A673 (cell line): ENCODE results near the gene SAT2.
"Not testable (repeated sequence)": the region's sequence is repeated elsewhere in the genome, so short reads cannot be mapped to it uniquely, and the experiment has no call there.

Source experiments
- EZH2 ChIP-seq: fragments of 200-600 bp; sonication (generic); IDR thresholded peaks from 2 replicates; pipeline ENCODE4 v1.6.1; 2017; ENCODE audit warnings: borderline replicate concordance, low read depth, mild to moderate bottlenecking, mixed read lengths, antibody characterized with exemption, low read length; ENCODE audit not compliant: poor library complexity, severe bottlenecking
- TF ChIP-seq, protein P1 (sequence below): fragments of 300-800, 200-600 bp; sonication (generic); conservative IDR thresholded peaks from 2 replicates; pipeline ENCODE4 v1.5.1; 2017; ENCODE audit warnings: low read depth, mild to moderate bottlenecking, antibody characterized with exemption, low read length, moderate library complexity, mixed read lengths

DNA sequence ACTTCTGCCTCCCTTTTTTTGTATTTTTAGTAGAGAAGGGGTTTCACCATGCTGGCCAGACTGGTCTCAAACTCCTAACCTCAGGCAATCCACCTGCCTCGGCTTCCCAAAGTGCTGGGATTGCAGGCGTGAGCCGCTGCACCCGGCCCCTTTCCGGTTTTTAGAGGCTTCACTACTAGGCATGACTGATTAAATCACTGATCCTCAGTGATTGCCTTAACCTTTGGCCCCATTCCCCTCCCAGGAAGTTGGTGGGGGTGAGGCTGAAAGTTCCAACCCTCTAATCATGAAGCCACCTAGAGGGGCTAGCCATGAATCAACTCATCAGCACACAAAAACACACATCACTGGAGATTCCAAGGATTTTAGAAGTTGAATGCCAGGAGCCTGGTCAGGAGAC, 30.1 kb downstream of the SAT2 start:
- TF ChIP-seq, protein P1, sequence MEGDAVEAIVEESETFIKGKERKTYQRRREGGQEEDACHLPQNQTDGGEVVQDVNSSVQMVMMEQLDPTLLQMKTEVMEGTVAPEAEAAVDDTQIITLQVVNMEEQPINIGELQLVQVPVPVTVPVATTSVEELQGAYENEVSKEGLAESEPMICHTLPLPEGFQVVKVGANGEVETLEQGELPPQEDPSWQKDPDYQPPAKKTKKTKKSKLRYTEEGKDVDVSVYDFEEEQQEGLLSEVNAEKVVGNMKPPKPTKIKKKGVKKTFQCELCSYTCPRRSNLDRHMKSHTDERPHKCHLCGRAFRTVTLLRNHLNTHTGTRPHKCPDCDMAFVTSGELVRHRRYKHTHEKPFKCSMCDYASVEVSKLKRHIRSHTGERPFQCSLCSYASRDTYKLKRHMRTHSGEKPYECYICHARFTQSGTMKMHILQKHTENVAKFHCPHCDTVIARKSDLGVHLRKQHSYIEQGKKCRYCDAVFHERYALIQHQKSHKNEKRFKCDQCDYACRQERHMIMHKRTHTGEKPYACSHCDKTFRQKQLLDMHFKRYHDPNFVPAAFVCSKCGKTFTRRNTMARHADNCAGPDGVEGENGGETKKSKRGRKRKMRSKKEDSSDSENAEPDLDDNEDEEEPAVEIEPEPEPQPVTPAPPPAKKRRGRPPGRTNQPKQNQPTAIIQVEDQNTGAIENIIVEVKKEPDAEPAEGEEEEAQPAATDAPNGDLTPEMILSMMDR = not testable (repeated sequence)
- TF ChIP-seq EZH2 = not testable (repeated sequence)
